Trophoblast cell (in vitro differentiated cells and primary cell): ENCODE results near the gene ZSWIM9.

Experiments used
- DNase-seq, 2 donors: peaks; one replicate each; pipeline ENCODE4 v3.0.0-alpha.2; 2016
- H2AFZ ChIP-seq: 2 replicates; pipeline ENCODE4 v1.6.1; 2013; ENCODE audit warnings: low read length, moderate library complexity, mild to moderate bottlenecking; ENCODE audit not compliant: insufficient read depth, poor library complexity
- H2AK5ac ChIP-seq: 2 replicates; pipeline ENCODE4 v1.6.1; 2013; ENCODE audit warnings: mild to moderate bottlenecking, low read length
- H2BK120ac ChIP-seq: 2 replicates; pipeline ENCODE4 v1.6.1; 2013; ENCODE audit warnings: low read length, mild to moderate bottlenecking, moderate library complexity; ENCODE audit not compliant: insufficient read depth, poor library complexity
- H2BK12ac ChIP-seq: 2 replicates; pipeline ENCODE4 v1.6.1; 2013; ENCODE audit warnings: mild to moderate bottlenecking, low read length, moderate library complexity
- H2BK5ac ChIP-seq: 2 replicates; pipeline ENCODE4 v1.6.1; 2013; ENCODE audit warnings: low read length, low read depth, moderate library complexity, mild to moderate bottlenecking; ENCODE audit not compliant: poor library complexity
- H3K14ac ChIP-seq: 2 replicates; pipeline ENCODE4 v1.6.1; 2013; ENCODE audit warnings: mild to moderate bottlenecking, low read length
- H3K18ac ChIP-seq: 2 replicates; pipeline ENCODE4 v1.6.1; 2013; ENCODE audit warnings: mild to moderate bottlenecking, low read length
- H3K23ac ChIP-seq: 2 replicates; pipeline ENCODE4 v1.6.1; 2013; ENCODE audit warnings: low read length
- H3K27ac ChIP-seq: 2 replicates; pipeline ENCODE4 v1.5.1; 2013; ENCODE audit warnings: low read depth, mild to moderate bottlenecking, inconsistent platforms, low read length, moderate library complexity
- H3K27me3 ChIP-seq: 2 replicates; pipeline ENCODE4 v1.6.1; 2013; ENCODE audit warnings: inconsistent platforms, mild to moderate bottlenecking, low read length, moderate library complexity; ENCODE audit not compliant: insufficient read depth
- H3K36me3 ChIP-seq, 2 experiments: 1 replicate in 1 of 2; 2 replicates in 1 of 2; pipeline ENCODE4 v1.6.1; 2013; ENCODE audit warnings: low read length in 2 of 2, mild to moderate bottlenecking in 2 of 2, moderate library complexity in 1 of 2; ENCODE audit not compliant: insufficient read depth in 2 of 2, control insufficient read depth in 1 of 2
- H3K4ac ChIP-seq: 2 replicates; pipeline ENCODE4 v1.6.1; 2013; ENCODE audit warnings: low read depth, mild to moderate bottlenecking, low read length, moderate library complexity
- H3K4me1 ChIP-seq, 2 experiments: 1 replicate in 1 of 2; 2 replicates in 1 of 2; pipeline ENCODE4 v1.6.1; 2013; ENCODE audit warnings: low read length in 2 of 2, mild to moderate bottlenecking in 2 of 2, moderate library complexity in 1 of 2; ENCODE audit not compliant: insufficient read depth in 2 of 2, control insufficient read depth in 1 of 2
- H3K4me2 ChIP-seq: 2 replicates; pipeline ENCODE4 v1.6.1; 2013; ENCODE audit warnings: inconsistent platforms, mild to moderate bottlenecking, low read length, moderate library complexity
- H3K4me3 ChIP-seq: 2 replicates; pipeline ENCODE4 v1.5.1; 2013; ENCODE audit warnings: mild to moderate bottlenecking, low read depth, low read length, inconsistent platforms
- H3K79me1 ChIP-seq: one replicate; pipeline ENCODE4 v1.6.1; 2013; ENCODE audit warnings: low read length
- H3K79me2 ChIP-seq: 2 replicates; pipeline ENCODE4 v1.6.1; 2013; ENCODE audit warnings: low read length, mild to moderate bottlenecking; ENCODE audit not compliant: control insufficient read depth, insufficient read depth, poor library complexity
- H3K9ac ChIP-seq: 2 replicates; pipeline ENCODE4 v1.6.1; 2013; ENCODE audit warnings: mild to moderate bottlenecking, low read length
- H3K9me3 ChIP-seq: 2 replicates; pipeline ENCODE4 v1.6.1; 2013; ENCODE audit warnings: low read depth, mild to moderate bottlenecking, control low read depth, inconsistent platforms, low read length; ENCODE audit not compliant: insufficient read depth
- H4K12ac ChIP-seq: 2 replicates; pipeline ENCODE4 v1.6.1; 2013; ENCODE audit warnings: low read depth, mild to moderate bottlenecking, low read length, moderate library complexity
- H4K8ac ChIP-seq: 2 replicates; pipeline ENCODE4 v1.6.1; 2013; ENCODE audit warnings: low read depth, mild to moderate bottlenecking, low read length, moderate library complexity
- H4K91ac ChIP-seq: one replicate; pipeline ENCODE4 v1.6.1; 2013; ENCODE audit warnings: low read depth, mild to moderate bottlenecking, low read length, moderate library complexity
- WGBS: extraction: QIAGEN DNeasy Blood & Tissue Kit; methylation state at CpG from one replicate; pipeline ENCODE4 v1.1.7; 2013; ENCODE audit warnings: missing lambda C conversion rate; ENCODE audit not compliant: insufficient read length, insufficient coverage; ENCODE audit errors: extremely low coverage; 5-methylcytosine and 5-hydroxymethylcytosine counted together

ZSWIM9 gene

GRCh38 chr19:48247212-48247611, 76.7 kb downstream of the ZSWIM9 start:
- H3K9me3 ChIP-seq = no peaks in the 10 kb centered on the region
- H3K79me1 ChIP-seq = no peaks in the 10 kb centered on the region
- H3K4me1 ChIP-seq = peaks cover 4 to 6% of the 10 kb centered on the region in 2 experiments
- H2AK5ac ChIP-seq = no peak overlapping the region
- no peak overlapping the region for H3K4me3 ChIP-seq
- H3K27ac ChIP-seq = no peak overlapping the region
- DNase-seq = no peak
- H4K8ac ChIP-seq = no peak overlapping the region
- no peak overlapping the region for H3K4me2 ChIP-seq
- no peak overlapping the region for H3K9ac ChIP-seq
- no peak overlapping the region for H4K12ac ChIP-seq
- no peak overlapping the region for H3K14ac ChIP-seq
- H3K27me3 ChIP-seq = no peaks in the 10 kb centered on the region
- no peak overlapping the region for H2AFZ ChIP-seq
- no peak overlapping the region for H2BK5ac ChIP-seq
- no peak overlapping the region for H2BK12ac ChIP-seq
- no CpG with 5 or more reads among the region's 3 CpGs for WGBS
- no peak overlapping the region for H4K91ac ChIP-seq
- H3K18ac ChIP-seq = no peak overlapping the region
- H3K23ac ChIP-seq = no peak overlapping the region
- no peak overlapping the region for H2BK120ac ChIP-seq
- H3K36me3 ChIP-seq = peaks cover 5 to 10% of the 10 kb centered on the region in 2 experiments
- H3K79me2 ChIP-seq = no peaks in the 10 kb centered on the region
- no peak overlapping the region for H3K4ac ChIP-seq
